ENCODE measurements around the gene SLC6A3.

GRCh38 chr5:1471997-1472963 lies 27.0 kb upstream of the SLC6A3 start:
- no peak for TF ChIP-seq POLR2A (IDR thresholded peaks at IDR 0.05; ENCODE audit: extremely low read depth, insufficient read length)
- no peak for TF ChIP-seq CTCF (IDR thresholded peaks at IDR 0.05; ENCODE audit: low read depth, low read length)
- TF ChIP-seq MAX (IDR thresholded peaks at IDR 0.05; ENCODE audit: low read depth, low read length), result no peak
